Right lobe of liver (tissue), 4 donors: ENCODE measurements around the gene SRSF3.

Source experiments
- CTCF ChIP-seq, 4 donors: fragments of 200-600 bp in 3 of 4; fragments of 450-650 bp in 1 of 4; IDR thresholded peaks; one replicate each; pipeline versions ENCODE4 v1.5.1 to v1.8.0; 2016 to 2022; ENCODE audit warnings: antibody characterized with exemption in 4 of 4, mild to moderate bottlenecking in 2 of 4
- POLR2A ChIP-seq: fragments of 450-650 bp; IDR thresholded peaks from one replicate; pipeline ENCODE4 v1.6.1; 2017; ENCODE audit warnings: antibody characterized with exemption, mild to moderate bottlenecking
- donor health status: DM: no; HTN: no; CAD: no.
- donor health status: DM: no; HTN: no; CAD: no.
- donor health status: DM: no; HTN: yes; CAD: no.

DNA sequence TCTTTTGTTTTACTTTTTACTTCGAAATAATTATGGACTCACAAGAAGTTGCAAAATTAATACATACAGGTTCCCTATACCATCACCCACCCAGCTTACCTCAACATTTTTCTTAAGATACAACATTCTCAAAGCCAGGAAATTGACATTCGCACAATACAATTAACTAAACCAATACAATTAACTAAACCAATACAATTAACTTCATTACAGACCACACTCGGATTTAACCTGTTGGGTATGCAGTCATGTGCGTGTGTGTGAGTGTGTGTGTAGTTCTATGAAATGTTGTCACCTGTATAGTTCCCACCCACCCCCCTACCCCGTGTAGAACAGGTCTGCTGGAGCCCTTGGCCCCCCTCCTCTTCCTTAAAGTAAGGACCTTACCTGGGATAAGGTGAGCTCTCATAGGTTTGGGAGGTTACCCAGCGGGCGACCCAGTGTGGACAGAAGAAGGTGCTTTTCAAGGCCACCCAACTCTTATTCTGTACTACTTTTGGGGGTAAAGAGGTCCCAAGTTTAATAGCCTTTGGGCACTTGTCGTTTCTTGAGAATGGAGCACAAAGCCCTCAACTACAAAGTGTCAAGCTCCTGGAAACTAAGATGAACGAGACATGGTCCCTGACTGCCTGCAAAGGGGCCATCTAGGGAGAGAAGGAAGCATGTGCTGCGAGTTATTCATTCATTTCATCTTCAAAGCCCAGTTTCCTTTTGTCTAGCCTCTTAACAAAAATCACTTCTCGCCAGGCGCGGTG, 46.3 kb upstream of the SRSF3 start:
- TF ChIP-seq CTCF (IDR thresholded peaks at IDR 0.05) (no peak), POLR2A (no peak)
